GM19193 (cell line): ENCODE measurements around the gene PTPN7.

ENCODE experiments used
- POLR2A ChIP-seq: IDR thresholded peaks from 4 replicates; pipeline ENCODE4 v1.6.1; 2011; ENCODE audit not compliant: insufficient read depth, insufficient read length; ENCODE audit errors: extremely low read depth

PTPN7 gene

DNA sequence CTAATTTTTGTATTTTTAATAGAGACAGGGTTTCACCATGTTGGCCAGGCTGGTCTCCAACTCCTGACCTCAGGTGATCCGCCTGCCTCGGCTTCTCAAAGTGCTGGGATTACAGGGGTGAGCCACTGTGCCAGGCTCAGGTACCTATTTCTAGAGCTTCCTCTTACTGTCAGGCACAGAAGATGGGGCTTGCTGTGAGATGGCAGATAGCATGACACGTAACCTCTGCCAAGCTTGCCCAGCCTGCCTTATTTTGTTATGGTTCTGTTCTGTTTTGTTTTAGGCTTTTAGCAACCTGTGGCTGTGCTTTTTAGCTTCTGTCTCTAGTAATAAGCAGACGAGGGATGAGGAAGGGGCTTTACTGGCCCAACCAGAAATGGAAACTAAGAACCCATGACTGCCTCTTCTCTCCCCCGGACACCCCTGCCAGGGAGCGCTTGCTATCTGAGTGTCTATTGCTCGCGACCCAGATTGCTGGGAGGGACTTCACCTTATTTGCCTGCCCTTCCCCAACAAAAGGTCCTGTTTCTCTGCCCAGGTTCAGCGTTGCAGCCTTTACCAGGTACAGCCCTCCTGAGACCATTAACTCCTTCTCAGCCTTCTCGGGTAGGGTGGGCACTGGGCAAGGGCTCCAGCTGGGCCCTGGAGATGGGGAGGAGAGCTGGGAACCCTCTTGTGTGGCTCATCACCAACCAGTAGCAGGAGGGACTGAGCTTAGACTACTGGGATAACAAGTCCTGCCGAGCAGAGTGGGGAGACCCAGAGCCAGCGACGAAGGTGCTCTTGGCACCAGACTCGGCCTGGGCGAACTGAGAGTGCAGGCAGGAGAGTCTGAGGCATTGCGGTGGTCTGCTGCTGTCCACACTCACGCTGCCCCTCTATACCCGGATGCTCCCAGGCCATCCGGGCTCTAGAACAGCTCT, 19.7 kb upstream of the PTPN7 start:
- no peak for TF ChIP-seq POLR2A

DNA sequence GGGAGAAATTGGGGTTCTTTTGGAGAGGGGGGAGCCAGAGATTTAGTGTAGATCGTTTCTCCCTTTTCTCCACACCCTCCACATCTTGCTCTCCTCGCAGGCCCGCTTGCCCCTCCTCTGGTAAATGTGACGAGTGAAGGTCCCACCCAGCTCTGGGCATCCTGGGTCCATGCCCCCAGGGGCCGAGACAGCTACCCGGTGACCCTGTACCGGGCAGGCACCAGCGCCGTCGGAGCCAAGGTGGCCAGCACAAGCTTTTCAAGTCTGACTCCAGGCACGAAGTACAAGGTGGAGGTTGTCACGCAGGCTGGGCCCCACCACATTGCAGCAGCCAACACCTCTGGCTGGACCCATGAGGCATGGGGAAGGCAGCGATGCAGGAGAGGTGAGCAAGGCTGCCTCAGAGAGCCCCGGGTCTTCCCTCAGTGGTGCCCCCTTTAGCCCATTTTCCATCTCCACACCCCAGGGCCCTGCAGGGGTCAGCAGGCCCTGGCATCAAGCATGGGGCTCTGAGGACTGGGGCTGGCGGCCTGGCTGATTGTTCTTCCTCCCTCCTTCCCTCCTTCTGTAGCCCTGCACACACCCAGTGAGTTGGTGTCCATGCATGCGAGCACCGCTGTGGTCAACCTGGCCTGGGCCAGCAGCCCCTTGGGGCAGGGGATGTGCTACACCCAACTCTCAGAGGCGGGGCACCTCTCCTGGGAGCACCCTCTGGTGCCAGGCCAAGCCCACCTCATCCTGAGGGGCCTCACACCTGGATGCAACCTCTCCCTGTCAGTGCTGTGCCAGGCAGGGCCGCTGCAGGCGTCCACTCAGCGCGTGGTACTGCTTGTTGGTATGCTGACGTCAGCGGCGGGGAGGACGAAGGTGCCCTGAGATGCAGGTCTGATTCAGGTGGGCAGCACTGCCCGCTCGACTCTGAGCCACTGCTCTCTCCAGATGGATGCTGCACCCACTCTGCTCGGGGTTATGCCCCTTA, 16.8 kb upstream of the PTPN7 start:
- TF ChIP-seq POLR2A: no peak

DNA sequence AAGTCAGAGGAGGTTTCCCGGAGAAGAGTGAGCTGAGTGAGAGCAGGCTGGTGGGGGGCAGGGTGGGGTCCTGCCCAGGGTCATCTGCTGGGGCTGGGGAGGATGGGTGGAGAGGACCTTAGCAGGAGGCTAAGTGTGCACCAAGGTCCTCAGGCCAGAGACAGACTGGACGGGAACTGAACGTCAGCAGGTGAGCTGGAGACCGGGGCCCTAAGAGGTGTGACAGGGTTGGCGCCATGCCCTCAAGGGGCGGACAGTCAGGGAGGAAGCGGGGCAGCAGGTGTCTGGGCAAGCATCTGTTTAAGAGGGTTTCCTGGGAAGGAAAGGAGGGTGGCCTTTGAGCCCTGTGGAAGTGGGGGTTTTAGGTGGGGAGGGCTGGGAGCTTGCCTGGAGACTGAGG, 13.6 kb upstream of the PTPN7 start:
- no peak for TF ChIP-seq POLR2A

DNA sequence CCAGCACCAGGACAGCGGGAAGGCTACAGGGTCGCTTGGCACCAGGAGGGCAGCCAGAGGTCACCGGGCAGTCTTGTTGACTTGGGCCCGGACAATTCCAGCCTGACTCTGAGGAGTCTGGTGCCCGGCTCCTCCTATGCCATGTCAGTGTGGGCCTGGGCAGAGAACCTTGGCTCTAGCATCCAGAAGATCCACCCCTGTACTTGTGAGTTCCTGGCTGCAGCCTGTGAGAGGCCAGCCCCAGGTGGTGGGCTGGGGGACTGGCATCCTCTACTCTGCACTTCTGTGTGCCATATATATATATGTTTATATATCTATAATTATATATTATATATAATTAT, 11.6 kb upstream of the PTPN7 start:
- TF ChIP-seq POLR2A: no peak

DNA sequence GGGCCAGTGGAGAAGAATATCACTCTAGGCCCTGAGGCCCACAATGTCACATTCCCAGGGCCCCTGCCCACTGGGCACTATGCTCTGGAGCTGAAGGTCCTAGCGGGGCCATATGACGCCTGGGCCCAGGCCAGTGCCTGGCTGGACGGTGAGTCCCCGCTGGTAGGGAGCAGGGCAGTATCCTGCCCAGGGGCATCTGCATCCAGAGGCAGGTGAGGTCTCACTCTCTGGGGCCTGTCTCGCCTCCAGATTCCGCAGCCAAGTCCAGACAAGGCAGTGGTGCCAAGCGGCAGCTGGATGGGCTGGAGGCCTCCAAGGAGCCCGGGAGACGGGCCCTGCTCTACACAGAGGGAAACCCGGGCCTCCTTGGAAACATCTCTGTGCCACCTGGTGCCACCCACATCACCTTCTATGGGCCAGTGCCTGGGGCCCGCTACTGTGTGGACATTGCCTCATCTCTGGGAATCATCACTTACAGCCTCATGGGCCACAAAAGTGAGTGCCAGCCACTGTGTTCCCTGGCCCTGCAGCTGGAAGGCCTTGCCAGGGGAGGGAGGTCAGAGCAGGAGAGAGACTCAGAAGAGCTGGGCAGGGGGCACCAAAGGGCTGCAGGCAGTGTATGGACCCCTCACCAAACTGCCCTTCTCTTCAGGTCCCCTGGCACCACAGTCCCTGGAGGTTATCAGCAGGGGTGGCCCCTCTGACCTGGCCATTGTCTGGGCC, 11.1 kb upstream of the PTPN7 start:
- TF ChIP-seq POLR2A: no peak

DNA sequence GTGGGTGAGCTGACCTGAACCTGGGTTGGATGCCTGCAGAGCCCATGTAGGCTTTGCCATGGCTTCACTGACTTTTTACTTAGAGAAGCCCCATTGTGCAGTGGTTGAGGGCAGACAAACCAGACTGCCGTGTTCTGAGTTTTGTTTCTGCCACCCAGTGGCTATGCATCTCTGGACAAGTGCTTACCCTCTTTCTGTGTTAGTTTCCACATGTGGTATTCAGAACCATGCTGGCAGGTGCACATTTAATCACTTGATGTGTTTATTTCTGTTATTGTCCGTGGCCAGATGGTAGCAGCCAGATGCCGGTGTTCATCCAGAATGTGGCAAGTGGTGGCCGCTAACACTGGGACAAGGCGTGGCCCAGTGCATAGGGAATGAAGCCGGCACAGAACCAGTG, 10.3 kb upstream of the PTPN7 start:
- TF ChIP-seq POLR2A: no peak

DNA sequence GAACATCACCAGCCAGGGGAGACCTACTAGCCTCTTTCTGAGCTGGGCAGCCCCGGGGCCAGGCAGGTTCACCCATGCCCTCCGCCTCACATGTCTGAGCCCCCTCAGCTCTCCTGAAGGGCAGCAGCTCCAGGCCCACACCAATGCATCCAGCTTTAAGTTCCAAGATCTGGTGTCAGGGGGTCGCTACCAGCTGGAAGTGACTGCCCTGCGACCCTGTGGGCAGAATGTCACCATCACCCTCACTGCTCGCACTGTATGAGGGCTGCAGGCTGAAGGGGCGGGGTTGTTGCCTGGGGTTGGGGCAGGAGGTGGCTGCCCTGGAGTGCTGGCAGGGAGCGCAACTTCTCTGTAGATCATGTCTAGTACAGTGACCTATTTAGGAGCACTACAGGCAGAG, 8.5 kb upstream of the PTPN7 start:
- TF ChIP-seq POLR2A: no peak

DNA sequence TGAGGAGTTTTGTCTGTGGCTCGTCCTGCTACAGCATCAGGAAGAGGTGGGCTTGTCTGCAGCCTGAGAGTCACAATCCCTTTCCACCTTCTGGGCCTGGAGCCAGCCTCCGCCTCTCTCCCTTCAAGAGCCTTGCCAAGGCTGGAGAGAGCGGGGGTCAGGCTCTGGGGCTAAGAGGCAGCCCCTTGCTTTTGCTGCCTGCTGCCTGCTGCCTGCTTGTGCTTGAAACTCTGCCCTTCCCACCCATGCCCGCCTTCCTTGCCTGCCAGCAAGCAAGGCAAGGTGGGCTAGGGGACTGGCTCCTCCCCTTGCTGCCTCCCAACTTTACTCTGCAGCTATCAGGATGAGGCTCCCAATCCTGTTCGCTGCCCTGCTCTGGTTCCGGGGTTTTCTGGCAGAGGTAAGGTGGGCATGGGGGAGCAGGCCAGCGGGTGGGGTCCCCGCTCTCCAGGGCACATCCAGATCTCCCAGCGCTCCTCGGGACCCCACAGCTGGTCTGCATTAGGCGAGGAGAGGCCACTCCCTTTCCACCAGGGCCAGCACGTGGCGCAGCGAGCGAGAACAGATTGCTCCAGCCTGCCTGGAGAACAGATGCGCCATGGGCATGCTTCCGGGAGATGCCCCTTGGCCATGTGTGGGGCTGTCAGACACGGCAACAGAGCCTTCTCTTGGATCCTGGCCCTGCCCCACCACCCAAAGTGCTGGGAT, 7.5 kb upstream of the PTPN7 start:
- no peak for TF ChIP-seq POLR2A

DNA sequence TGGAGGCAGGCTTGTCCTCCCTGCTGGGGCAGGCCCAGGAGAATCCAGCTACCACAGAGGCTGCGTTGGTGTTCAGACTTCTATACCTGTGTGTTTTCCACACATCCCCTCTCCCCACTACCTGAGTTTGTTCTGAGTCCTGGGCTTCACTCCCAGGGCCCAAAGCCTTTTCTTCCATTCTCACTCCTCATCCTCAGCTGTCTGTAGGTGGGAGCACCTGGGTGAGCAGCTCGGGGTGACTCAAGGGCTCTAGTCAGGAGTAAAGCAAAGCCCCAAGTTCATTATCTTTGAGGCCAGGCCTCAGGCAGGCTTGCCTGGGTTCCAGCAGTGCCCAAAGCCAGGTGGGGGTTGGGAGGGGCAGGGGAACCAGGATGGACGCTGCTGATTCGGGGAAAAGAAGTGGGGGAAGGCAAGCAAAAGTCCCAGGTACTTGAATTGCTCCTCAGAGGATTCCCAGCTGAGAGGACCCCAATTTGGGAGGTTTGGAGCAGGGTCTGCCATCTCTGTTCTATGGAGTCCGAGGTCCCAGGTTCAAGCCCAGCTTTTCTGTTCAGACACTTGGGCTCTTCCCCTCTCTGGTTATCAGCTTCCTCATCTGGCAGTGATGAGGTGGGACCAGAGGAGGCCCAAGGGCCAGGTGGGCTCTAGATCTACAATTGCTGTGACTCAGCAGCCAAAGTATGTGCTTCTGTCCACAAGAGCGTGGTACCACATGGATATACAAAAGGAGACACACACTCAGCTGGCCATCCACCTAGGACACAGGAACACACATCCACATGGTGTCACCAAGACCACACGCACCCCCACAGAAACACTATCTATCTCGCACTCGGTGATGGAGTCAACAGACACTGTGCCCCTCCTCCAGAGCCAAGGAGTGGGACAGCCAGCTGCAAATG, 5.8 kb upstream of the PTPN7 start:
- TF ChIP-seq POLR2A: no peak

DNA sequence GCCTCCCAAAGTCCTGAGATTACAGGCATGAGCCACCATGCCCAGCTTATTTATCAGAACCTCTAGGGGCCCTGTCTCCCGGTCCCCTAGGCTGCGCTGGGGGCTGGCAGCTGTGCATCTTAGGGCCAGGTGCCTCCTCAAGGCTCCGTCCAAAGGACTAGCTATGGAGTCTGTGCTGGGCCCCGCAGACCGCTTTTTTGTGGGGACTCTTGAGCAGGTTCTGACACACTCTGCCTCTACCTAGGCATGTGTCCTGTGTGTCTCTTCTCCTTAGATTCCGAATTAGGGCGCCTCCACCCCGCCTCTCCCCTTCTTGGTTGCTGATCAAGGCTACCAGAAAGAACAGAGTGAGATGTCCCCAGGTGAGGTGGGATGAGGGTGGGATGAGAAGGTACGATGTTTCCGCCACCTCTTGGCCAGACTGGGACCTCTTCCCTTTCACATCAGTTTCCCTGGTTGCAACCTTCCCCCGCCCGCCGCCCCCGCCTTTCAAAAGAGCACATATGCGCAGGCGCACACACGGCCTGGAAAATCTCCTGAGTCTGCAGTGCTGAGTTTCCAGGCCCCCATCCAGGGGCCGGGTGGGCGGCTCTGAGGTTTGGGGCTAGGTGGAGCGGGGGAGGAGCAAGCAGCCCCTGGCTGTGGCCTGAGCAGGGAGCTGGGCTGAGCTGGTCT, 5.0 kb upstream of the PTPN7 start:
- TF ChIP-seq POLR2A: no peak

DNA sequence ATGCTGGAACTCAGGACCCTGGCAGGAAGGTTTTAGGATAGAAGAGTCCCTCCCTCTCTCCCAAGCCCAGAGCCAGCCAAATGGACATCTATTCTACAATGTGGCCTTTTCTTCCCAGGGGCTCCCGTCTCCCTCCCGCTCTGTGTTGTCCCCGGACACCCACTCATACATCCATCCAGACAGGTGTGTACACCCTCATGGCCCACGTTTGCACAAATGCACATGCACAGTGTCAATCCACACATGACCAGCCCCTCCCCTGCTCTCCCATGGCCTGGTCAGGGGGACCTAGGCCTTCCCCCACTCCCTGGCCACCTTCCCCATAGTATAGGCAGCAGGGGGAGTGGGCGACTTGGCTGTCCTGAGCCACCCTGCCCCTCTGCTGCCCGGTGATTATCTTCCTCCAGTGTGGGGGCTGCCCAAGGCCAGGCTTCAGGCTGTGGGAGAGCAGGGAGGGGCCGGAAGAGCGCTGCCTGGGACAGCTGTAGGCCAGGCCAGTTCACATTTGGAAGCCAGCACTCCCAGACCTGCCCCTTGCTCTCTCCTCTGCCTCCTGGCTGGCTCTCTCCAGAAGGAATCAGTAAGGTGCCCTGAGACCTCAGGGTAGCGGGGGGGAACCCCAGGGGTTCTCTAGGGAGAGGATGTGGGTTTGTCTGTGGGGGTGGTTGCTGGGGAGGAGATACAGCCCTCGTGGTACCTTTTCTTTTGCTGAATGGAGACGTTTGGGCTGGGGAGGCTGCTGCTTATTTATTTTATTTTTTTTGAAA, 4.1 kb upstream of the PTPN7 start:
- no peak for TF ChIP-seq POLR2A
